ENCODE measurements around the gene ARHGDIB.

The ARHGDIB gene

GRCh38 chr12:15000575-15000974 is 39.2 kb upstream of the ARHGDIB start:
- H3K4me3 ChIP-seq (ENCODE audit: low read length) = no peak overlapping the region
- TF ChIP-seq, protein P1, sequence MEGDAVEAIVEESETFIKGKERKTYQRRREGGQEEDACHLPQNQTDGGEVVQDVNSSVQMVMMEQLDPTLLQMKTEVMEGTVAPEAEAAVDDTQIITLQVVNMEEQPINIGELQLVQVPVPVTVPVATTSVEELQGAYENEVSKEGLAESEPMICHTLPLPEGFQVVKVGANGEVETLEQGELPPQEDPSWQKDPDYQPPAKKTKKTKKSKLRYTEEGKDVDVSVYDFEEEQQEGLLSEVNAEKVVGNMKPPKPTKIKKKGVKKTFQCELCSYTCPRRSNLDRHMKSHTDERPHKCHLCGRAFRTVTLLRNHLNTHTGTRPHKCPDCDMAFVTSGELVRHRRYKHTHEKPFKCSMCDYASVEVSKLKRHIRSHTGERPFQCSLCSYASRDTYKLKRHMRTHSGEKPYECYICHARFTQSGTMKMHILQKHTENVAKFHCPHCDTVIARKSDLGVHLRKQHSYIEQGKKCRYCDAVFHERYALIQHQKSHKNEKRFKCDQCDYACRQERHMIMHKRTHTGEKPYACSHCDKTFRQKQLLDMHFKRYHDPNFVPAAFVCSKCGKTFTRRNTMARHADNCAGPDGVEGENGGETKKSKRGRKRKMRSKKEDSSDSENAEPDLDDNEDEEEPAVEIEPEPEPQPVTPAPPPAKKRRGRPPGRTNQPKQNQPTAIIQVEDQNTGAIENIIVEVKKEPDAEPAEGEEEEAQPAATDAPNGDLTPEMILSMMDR (IDR thresholded peaks at IDR 0.05; ENCODE audit: insufficient read depth, low read depth, low read length, missing control alignments) = no peak
- DNase-seq (ENCODE audit: low read depth) = no peak

GRCh38 chr12:14999695-15000365 is 38.4 kb upstream of the ARHGDIB start:
- peak; percentile 86 for DNase-seq (ENCODE audit: low read depth)
- no peak overlapping the region for H3K4me3 ChIP-seq (ENCODE audit: low read length)
- TF ChIP-seq, protein P1 (IDR thresholded peaks at IDR 0.05; ENCODE audit: insufficient read depth, low read depth, low read length, missing control alignments) = no peak

GRCh38 chr12:14999021-14999694 is 37.8 kb upstream of the ARHGDIB start:
- DNase-seq (ENCODE audit: low read depth) = no peak
- no peak overlapping the region for H3K4me3 ChIP-seq (ENCODE audit: low read length)
- TF ChIP-seq, protein P1 (IDR thresholded peaks at IDR 0.05; ENCODE audit: insufficient read depth, low read depth, low read length, missing control alignments) = no peak

DNA sequence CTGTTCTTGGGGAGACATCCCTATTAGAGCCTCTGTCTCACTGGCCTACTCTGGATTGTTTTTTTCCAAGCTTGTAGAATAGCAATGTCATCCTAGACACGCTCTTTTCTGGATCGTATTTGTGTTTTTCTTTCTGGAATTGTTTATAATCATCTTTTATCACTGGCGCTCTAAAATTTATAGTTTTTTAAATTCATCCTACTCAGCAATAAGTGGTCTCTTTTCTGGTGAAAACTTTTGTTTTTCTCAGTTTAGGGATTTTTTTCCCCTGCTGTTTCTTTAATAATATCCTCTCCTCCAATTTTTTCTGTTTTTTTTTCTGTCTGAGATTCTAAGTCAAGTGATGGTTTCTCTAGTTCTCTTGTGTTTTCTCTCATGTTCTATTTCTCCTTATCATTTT is 36.6 kb upstream of the ARHGDIB start:
- DNase-seq (ENCODE audit: low read depth) = no peak
- TF ChIP-seq, protein P1 (IDR thresholded peaks at IDR 0.05; ENCODE audit: insufficient read depth, low read depth, low read length, missing control alignments) = no peak

GRCh38 chr12:14995583-14996425 is 34.4 kb upstream of the ARHGDIB start:
- no peak overlapping the region for H3K4me3 ChIP-seq (ENCODE audit: low read length)
- TF ChIP-seq, protein P1 (IDR thresholded peaks at IDR 0.05; ENCODE audit: insufficient read depth, low read depth, low read length, missing control alignments) = peak; percentile 49
- DNase-seq (ENCODE audit: low read depth) = peak; percentile 72

More for the DNA sequence above, 36.6 kb upstream of the ARHGDIB start:
- no peak overlapping the region for H3K4me3 ChIP-seq (ENCODE audit: low read length)

DNA sequence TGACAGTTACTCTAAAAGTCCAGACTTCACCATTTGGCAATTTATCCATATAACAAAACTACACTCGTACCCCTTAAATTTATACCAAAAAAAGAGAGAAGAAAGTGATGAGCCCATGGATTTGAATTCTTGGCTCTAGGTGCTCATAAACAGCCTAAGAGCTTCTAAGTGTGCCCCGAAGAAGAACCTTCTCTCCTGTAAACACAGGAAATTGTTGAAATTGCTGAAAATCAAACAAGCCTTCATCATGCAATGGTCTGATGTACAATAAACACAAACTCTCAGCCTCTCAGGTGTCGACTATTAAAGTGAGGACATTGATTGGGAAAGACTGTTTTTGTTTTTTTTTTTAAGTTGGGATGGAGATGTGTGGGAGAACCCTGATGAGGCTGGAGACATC is 33.2 kb upstream of the ARHGDIB start:
- TF ChIP-seq, protein P1 (IDR thresholded peaks at IDR 0.05; ENCODE audit: insufficient read depth, low read depth, low read length, missing control alignments) = no peak
- no peak overlapping the region for H3K4me3 ChIP-seq (ENCODE audit: low read length)
- DNase-seq (ENCODE audit: low read depth) = no peak

All from epithelial cell of esophagus (primary cell).